GM06990 (cell line): ENCODE data around the gene NUTM1.
"Not testable (repeated sequence)": the region's sequence is repeated elsewhere in the genome, so short reads cannot be mapped to it uniquely, and the experiment has no call there.

Experiments used
- DNase-seq: peaks from one replicate; pipeline ENCODE4 v3.0.0-alpha.2; 2011; ENCODE audit not compliant: insufficient read length; ENCODE audit errors: extremely low read depth
- H3K27me3 ChIP-seq: replicated peaks from 2 replicates; pipeline ENCODE4 v1.6.0; 2011; ENCODE audit warnings: low read length; ENCODE audit not compliant: control insufficient read depth, insufficient read depth
- H3K36me3 ChIP-seq: 2 replicates; pipeline ENCODE4 v1.5.1; 2011; ENCODE audit warnings: low read length; ENCODE audit not compliant: control insufficient read depth, insufficient read depth
- H3K4me3 ChIP-seq: replicated peaks from 2 replicates; pipeline ENCODE4 v1.5.1; 2011; ENCODE audit warnings: low read depth, mild to moderate bottlenecking, control low read depth, low read length
- CTCF ChIP-seq: IDR thresholded peaks from 2 replicates; pipeline ENCODE4 v1.5.1; 2011; ENCODE audit warnings: low read length, control low read depth, mild to moderate bottlenecking, inconsistent platforms; ENCODE audit not compliant: insufficient read depth, poor library complexity, severe bottlenecking

NUTM1 gene

GRCh38 chr15:34370643-34371042 lies 27.5 kb downstream of the NUTM1 start:
- DNase-seq = no peak
- no peak for TF ChIP-seq CTCF
- no peaks in the 10 kb centered on the region for H3K36me3 ChIP-seq
- no peak overlapping the region for H3K4me3 ChIP-seq
- no peaks in the 10 kb centered on the region for H3K27me3 ChIP-seq

GRCh38 chr15:34373951-34374350 lies 30.8 kb downstream of the NUTM1 start:
- Histone ChIP-seq H3K36me3 (no peaks in the 10 kb centered on the region), H3K27me3 (no peaks in the 10 kb centered on the region), H3K4me3 (no peak overlapping the region)
- TF ChIP-seq CTCF = no peak
- no peak for DNase-seq

- Histone ChIP-seq H3K4me3 (no peak overlapping the region), H3K27me3 (no peaks in the 10 kb centered on the region), H3K36me3 (no peaks in the 10 kb centered on the region)
- TF ChIP-seq CTCF = no peak
- DNase-seq = no peak
These were observed 31.7 kb downstream of the NUTM1 start for GRCh38 chr15:34374816-34375215.

GRCh38 chr15:34375541-34375940 lies 32.4 kb downstream of the NUTM1 start:
- H3K36me3 ChIP-seq, H3K27me3 ChIP-seq, H3K4me3 ChIP-seq, DNase-seq: not testable (repeated sequence)

GRCh38 chr15:34376856-34377255 lies 33.7 kb downstream of the NUTM1 start:
- no peak for TF ChIP-seq CTCF
- DNase-seq = no peak
- Histone ChIP-seq H3K36me3 (no peaks in the 10 kb centered on the region), H3K4me3 (no peak overlapping the region), H3K27me3 (no peaks in the 10 kb centered on the region)

- H3K36me3 ChIP-seq, H3K27me3 ChIP-seq, H3K4me3 ChIP-seq, DNase-seq: not testable (repeated sequence)
These were observed 37.4 kb downstream of the NUTM1 start for GRCh38 chr15:34380491-34380890.

- H3K27me3 ChIP-seq, DNase-seq, H3K4me3 ChIP-seq, H3K36me3 ChIP-seq: not testable (repeated sequence)
These were observed 38.9 kb downstream of the NUTM1 start for GRCh38 chr15:34381829-34382521.

- not testable (repeated sequence) for H3K4me3 ChIP-seq, DNase-seq, H3K36me3 ChIP-seq, H3K27me3 ChIP-seq
These were observed 46.5 kb downstream of the NUTM1 start for GRCh38 chr15:34389594-34390086.

- H3K36me3 ChIP-seq, H3K27me3 ChIP-seq, DNase-seq, H3K4me3 ChIP-seq: not testable (repeated sequence)
These were observed 49.9 kb downstream of the NUTM1 start for GRCh38 chr15:34392981-34393380.

GRCh38 chr15:34397637-34398259 lies 54.6 kb downstream of the NUTM1 start:
- DNase-seq, H3K36me3 ChIP-seq, H3K27me3 ChIP-seq, H3K4me3 ChIP-seq: not testable (repeated sequence)
